SK-N-SH treated with all-trans-retinoic acid at 6 μM for 48 hours (cell line): Measurements from ENCODE around the gene VEPH1.

Experiments used
- ATAC-seq: fragments of 200-7000 bp; cut with Tn5 transposase; 3 replicates; pipeline ENCODE4 v1.9.1; 2020; ENCODE audit warnings: mild to moderate bottlenecking, moderate library complexity
- ARNTL ChIP-seq: fragments of 450-650 bp; formaldehyde crosslinking; IDR thresholded peaks from 2 replicates; pipeline ENCODE4 v1.5.0; 2020; ENCODE audit warnings: low read depth, mild to moderate bottlenecking, moderate library complexity, borderline replicate concordance
- BACH2 ChIP-seq: fragments of 250-450 bp; sonication (Bioruptor Pico); IDR thresholded peaks from 2 replicates; pipeline ENCODE4 v1.9.0; 2021; ENCODE audit warnings: mild to moderate bottlenecking, borderline replicate concordance
- CREB5 ChIP-seq: fragments of 250-450 bp; sonication (Bioruptor Pico); IDR thresholded peaks from 2 replicates; pipeline ENCODE4 v1.5.1; 2020; ENCODE audit warnings: low read depth, mild to moderate bottlenecking, moderate library complexity
- CSDC2 ChIP-seq: fragments of 250-450 bp; sonication (Bioruptor Pico); IDR thresholded peaks from 2 replicates; pipeline ENCODE4 v1.5.0; 2020; ENCODE audit warnings: mild to moderate bottlenecking, moderate library complexity
- CSRNP3 ChIP-seq: fragments of 250-450 bp; sonication (Bioruptor Pico); IDR thresholded peaks from 2 replicates; pipeline ENCODE4 v1.5.1; 2021; ENCODE audit warnings: mild to moderate bottlenecking, moderate library complexity
- ESRRG ChIP-seq: fragments of 250-450 bp; sonication (Bioruptor Pico); IDR thresholded peaks from 2 replicates; pipeline ENCODE4 v1.6.1; 2021; ENCODE audit warnings: mild to moderate bottlenecking
- GLIS3 ChIP-seq: fragments of 250-450 bp; sonication (Bioruptor Pico); IDR thresholded peaks from 2 replicates; pipeline ENCODE4 v1.5.0; 2020; ENCODE audit warnings: mild to moderate bottlenecking, moderate library complexity
- ISL1 ChIP-seq: fragments of 250-450 bp; sonication (Bioruptor Pico); IDR thresholded peaks from 2 replicates; pipeline ENCODE4 v2.1.2; 2022; ENCODE audit warnings: mild to moderate bottlenecking, moderate library complexity
- POU6F1 ChIP-seq: fragments of 250-450 bp; sonication (Bioruptor Pico); IDR thresholded peaks from 2 replicates; pipeline ENCODE4 v1.8.0; 2021; ENCODE audit warnings: low read depth, mild to moderate bottlenecking, moderate library complexity, borderline replicate concordance
- PPARA ChIP-seq: fragments of 250-450 bp; sonication (Bioruptor Pico); IDR thresholded peaks from 2 replicates; pipeline ENCODE4 v1.5.0; 2020; ENCODE audit warnings: mild to moderate bottlenecking, borderline replicate concordance
- RARB ChIP-seq: fragments of 250-450 bp; sonication (Bioruptor Pico); IDR thresholded peaks from 2 replicates; pipeline ENCODE4 v1.8.0; 2021; ENCODE audit warnings: mild to moderate bottlenecking, moderate library complexity
- SNAI2 ChIP-seq: fragments of 250-450 bp; sonication (Bioruptor Pico); IDR thresholded peaks from 2 replicates; pipeline ENCODE4 v1.5.0; 2020; ENCODE audit warnings: mild to moderate bottlenecking, moderate library complexity
- TCF4 ChIP-seq: fragments of 250-450 bp; sonication (Bioruptor Pico); IDR thresholded peaks from 2 replicates; pipeline ENCODE4 v1.8.0; 2021; ENCODE audit warnings: mild to moderate bottlenecking, moderate library complexity, borderline replicate concordance
- TOX ChIP-seq: fragments of 250-450 bp; sonication (Bioruptor Pico); IDR thresholded peaks from 2 replicates; pipeline ENCODE4 v1.8.0; 2021; ENCODE audit warnings: mild to moderate bottlenecking, moderate library complexity, borderline replicate concordance
- TSHZ2 ChIP-seq: fragments of 250-450 bp; sonication (Bioruptor Pico); IDR thresholded peaks from 2 replicates; pipeline ENCODE4 v1.5.0; 2020; ENCODE audit warnings: mild to moderate bottlenecking, moderate library complexity
- ZC3H10 ChIP-seq: fragments of 250-450 bp; sonication (Bioruptor Pico); IDR thresholded peaks from 2 replicates; pipeline ENCODE4 v1.5.1; 2021; ENCODE audit warnings: mild to moderate bottlenecking, moderate library complexity
- ZFP30 ChIP-seq: fragments of 450-650 bp; formaldehyde crosslinking; IDR thresholded peaks from 2 replicates; pipeline ENCODE4 v1.5.0; 2022; ENCODE audit warnings: mild to moderate bottlenecking, moderate library complexity
- ZNF565 ChIP-seq: fragments of 450-650 bp; formaldehyde crosslinking; conservative IDR thresholded peaks from 2 replicates; pipeline ENCODE4 v1.5.0; 2020; ENCODE audit warnings: low read depth, mild to moderate bottlenecking, moderate library complexity
- ZNF70 ChIP-seq: fragments of 450-650 bp; formaldehyde crosslinking; IDR thresholded peaks from 2 replicates; pipeline ENCODE4 v1.5.0; 2020; ENCODE audit warnings: mild to moderate bottlenecking, moderate library complexity
- ZNF8 ChIP-seq: fragments of 450-650 bp; formaldehyde crosslinking; IDR thresholded peaks from 2 replicates; pipeline ENCODE4 v1.5.0; 2020; ENCODE audit warnings: mild to moderate bottlenecking, moderate library complexity

Gene VEPH1

GRCh38 chr3:157494581-157495281 lies 8.5 kb downstream of the VEPH1 start:
- no peak for TF ChIP-seq ZNF70 (CRISPR knock-in tag)
- no peak for TF ChIP-seq ESRRG (CRISPR knock-in tag)
- no peak for TF ChIP-seq GLIS3 (CRISPR knock-in tag)
- TF ChIP-seq ZC3H10: no peak
- no peak for TF ChIP-seq TCF4 (CRISPR knock-in tag)
- TF ChIP-seq RARB (CRISPR knock-in tag): no peak
- no peak for TF ChIP-seq SNAI2 (CRISPR knock-in tag)
- TF ChIP-seq ZFP30 (CRISPR knock-in tag): no peak
- no peak for TF ChIP-seq ISL1 (CRISPR knock-in tag)
- TF ChIP-seq ARNTL (CRISPR knock-in tag): no peak
- TF ChIP-seq TSHZ2 (CRISPR knock-in tag): no peak
- TF ChIP-seq CSDC2 (CRISPR knock-in tag): no peak
- no peak for TF ChIP-seq ZNF8 (CRISPR knock-in tag)
- no peak for TF ChIP-seq TOX
- TF ChIP-seq CSRNP3: no peak
- TF ChIP-seq POU6F1 (CRISPR knock-in tag): no peak
- no peak for TF ChIP-seq BACH2 (CRISPR knock-in tag)
- TF ChIP-seq ZNF565 (CRISPR knock-in tag): no peak
- TF ChIP-seq, all 23 proteins: peak for 0
- no peak; the same call in 2 of the 3 replicates for ATAC-seq

- ATAC-seq: peak; percentile 80
- TF ChIP-seq CREB5: no peak
- TF ChIP-seq ZNF565 (CRISPR knock-in tag): no peak
- no peak for TF ChIP-seq TSHZ2 (CRISPR knock-in tag)
- TF ChIP-seq ARNTL (CRISPR knock-in tag): no peak
- TF ChIP-seq RARB (CRISPR knock-in tag): no peak
- no peak for TF ChIP-seq GLIS3 (CRISPR knock-in tag)
- no peak for TF ChIP-seq SNAI2 (CRISPR knock-in tag)
- TF ChIP-seq ZFP30 (CRISPR knock-in tag): no peak
- TF ChIP-seq TOX: no peak
- no peak for TF ChIP-seq ESRRG (CRISPR knock-in tag)
- no peak for TF ChIP-seq ZNF70 (CRISPR knock-in tag)
- no peak for TF ChIP-seq TCF4 (CRISPR knock-in tag)
- no peak for TF ChIP-seq POU6F1 (CRISPR knock-in tag)
- no peak for TF ChIP-seq ZNF8 (CRISPR knock-in tag)
- TF ChIP-seq PPARA: no peak
- no peak for TF ChIP-seq BACH2 (CRISPR knock-in tag)
Observed at GRCh38 chr3:157493627-157494550, 9.3 kb downstream of the VEPH1 start.
